WTC11 (cell line): ENCODE data around the gene VEGFC.

ENCODE experiments used
- CREB1 ChIP-seq: sonication (generic); formaldehyde crosslinking; IDR thresholded peaks from 2 replicates; pipeline ENCODE4 v1.8.0; 2023; ENCODE audit warnings: mild to moderate bottlenecking, missing genetic modification reagents
- ESRRA ChIP-seq: sonication (generic); formaldehyde crosslinking; IDR thresholded peaks from 2 replicates; pipeline ENCODE4 v1.8.1; 2022; ENCODE audit warnings: mild to moderate bottlenecking, missing genetic modification reagents, borderline replicate concordance
- NR3C1 ChIP-seq: sonication (generic); formaldehyde crosslinking; conservative IDR thresholded peaks from 2 replicates; pipeline ENCODE4 v1.8.1; 2023; ENCODE audit warnings: low read depth, mild to moderate bottlenecking, missing genetic modification reagents
- OVOL2 ChIP-seq: fragments of 250-450 bp; sonication (Bioruptor Pico); IDR thresholded peaks from 2 replicates; pipeline ENCODE4 v1.9.0; 2021; ENCODE audit warnings: mild to moderate bottlenecking, borderline replicate concordance
- SP1 ChIP-seq: sonication (generic); formaldehyde crosslinking; conservative IDR thresholded peaks from 2 replicates; pipeline ENCODE4 v1.8.1; 2022; ENCODE audit warnings: missing genetic modification reagents
- ZNF121 ChIP-seq: sonication (generic); formaldehyde crosslinking; IDR thresholded peaks from 2 replicates; pipeline ENCODE4 v1.8.0; 2023; ENCODE audit warnings: missing genetic modification reagents
- ZNF232 ChIP-seq: sonication (generic); formaldehyde crosslinking; IDR thresholded peaks from 2 replicates; pipeline ENCODE4 v1.8.0; 2022; ENCODE audit warnings: mild to moderate bottlenecking, missing genetic modification reagents
- TF ChIP-seq, protein P1 (sequence below): fragments of 200-600 bp; IDR thresholded peaks from 2 replicates; pipeline ENCODE4 v1.8.0; 2022; ENCODE audit warnings: antibody characterized with exemption
- TF ChIP-seq, protein P2 (sequence below): sonication (generic); formaldehyde crosslinking; IDR thresholded peaks from 2 replicates; pipeline ENCODE4 v1.8.1; 2023; ENCODE audit warnings: mild to moderate bottlenecking, missing genetic modification reagents
- TF ChIP-seq, protein P3 (sequence below): sonication (generic); formaldehyde crosslinking; conservative IDR thresholded peaks from 2 replicates; pipeline ENCODE4 v1.8.1; 2023; ENCODE audit warnings: mild to moderate bottlenecking, low read depth, missing genetic modification reagents, moderate library complexity
- TF ChIP-seq, protein P4 (sequence below): sonication (generic); formaldehyde crosslinking; IDR thresholded peaks from 2 replicates; pipeline ENCODE4 v1.8.1; 2022; ENCODE audit warnings: mild to moderate bottlenecking, moderate library complexity, missing genetic modification reagents
- TF ChIP-seq, protein P5 (sequence below): sonication (generic); formaldehyde crosslinking; IDR thresholded peaks from 2 replicates; pipeline ENCODE4 v1.8.0; 2022; ENCODE audit warnings: mild to moderate bottlenecking, missing genetic modification reagents

DNA sequence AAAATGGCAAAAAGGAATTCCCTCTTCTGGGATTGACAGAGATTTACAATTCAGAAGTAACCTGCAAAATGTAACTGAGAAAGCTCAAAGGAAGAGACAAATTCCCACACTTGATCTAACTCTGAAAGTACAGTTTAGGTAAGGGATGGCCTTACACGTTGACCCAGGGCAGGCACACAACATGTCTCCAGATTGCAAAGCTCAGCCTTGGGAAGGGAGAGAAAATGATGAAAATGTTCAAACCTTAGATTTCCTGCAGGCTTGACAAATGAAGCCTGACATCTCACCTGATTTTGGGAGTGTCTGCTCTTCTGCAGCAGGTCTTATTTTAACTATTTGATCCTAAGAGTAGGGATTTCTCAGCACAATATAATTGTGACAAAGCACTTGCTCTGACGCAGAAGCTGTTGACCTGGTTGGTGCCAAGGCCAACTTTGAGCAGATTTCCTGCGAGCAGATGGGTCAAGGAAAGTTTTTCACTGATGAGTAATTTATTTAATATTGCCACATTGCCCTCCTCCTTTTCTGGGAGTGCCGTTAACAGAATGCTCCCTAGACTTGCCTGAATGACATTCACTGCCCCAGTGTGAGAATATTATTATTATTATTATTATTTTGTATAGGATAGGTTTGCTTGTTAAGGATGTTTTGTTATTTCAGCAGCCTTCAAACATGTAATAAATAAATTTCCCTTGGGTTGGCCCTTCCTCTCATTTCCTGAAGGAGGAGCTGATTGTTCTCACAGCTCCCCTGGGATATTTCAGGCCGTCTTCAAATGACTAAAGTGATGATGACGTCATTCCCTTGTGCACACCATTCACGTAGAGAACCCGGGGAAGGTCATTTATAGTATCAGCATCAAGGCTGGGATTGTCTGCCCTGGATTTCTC is 157.1 kb downstream of the VEGFC start:
- TF ChIP-seq, protein P1, sequence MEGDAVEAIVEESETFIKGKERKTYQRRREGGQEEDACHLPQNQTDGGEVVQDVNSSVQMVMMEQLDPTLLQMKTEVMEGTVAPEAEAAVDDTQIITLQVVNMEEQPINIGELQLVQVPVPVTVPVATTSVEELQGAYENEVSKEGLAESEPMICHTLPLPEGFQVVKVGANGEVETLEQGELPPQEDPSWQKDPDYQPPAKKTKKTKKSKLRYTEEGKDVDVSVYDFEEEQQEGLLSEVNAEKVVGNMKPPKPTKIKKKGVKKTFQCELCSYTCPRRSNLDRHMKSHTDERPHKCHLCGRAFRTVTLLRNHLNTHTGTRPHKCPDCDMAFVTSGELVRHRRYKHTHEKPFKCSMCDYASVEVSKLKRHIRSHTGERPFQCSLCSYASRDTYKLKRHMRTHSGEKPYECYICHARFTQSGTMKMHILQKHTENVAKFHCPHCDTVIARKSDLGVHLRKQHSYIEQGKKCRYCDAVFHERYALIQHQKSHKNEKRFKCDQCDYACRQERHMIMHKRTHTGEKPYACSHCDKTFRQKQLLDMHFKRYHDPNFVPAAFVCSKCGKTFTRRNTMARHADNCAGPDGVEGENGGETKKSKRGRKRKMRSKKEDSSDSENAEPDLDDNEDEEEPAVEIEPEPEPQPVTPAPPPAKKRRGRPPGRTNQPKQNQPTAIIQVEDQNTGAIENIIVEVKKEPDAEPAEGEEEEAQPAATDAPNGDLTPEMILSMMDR, result no peak
- TF ChIP-seq OVOL2 (no peak), ZNF232 (CRISPR knock-in tag) (no peak), ZNF121 (CRISPR knock-in tag) (no peak), NR3C1 (no peak), SP1 (no peak), CREB1 (CRISPR knock-in tag) (no peak), ESRRA (CRISPR knock-in tag) (no peak)
- TF ChIP-seq, protein P2, sequence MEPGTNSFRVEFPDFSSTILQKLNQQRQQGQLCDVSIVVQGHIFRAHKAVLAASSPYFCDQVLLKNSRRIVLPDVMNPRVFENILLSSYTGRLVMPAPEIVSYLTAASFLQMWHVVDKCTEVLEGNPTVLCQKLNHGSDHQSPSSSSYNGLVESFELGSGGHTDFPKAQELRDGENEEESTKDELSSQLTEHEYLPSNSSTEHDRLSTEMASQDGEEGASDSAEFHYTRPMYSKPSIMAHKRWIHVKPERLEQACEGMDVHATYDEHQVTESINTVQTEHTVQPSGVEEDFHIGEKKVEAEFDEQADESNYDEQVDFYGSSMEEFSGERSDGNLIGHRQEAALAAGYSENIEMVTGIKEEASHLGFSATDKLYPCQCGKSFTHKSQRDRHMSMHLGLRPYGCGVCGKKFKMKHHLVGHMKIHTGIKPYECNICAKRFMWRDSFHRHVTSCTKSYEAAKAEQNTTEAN (CRISPR knock-in tag), result no peak
- TF ChIP-seq, protein P3, sequence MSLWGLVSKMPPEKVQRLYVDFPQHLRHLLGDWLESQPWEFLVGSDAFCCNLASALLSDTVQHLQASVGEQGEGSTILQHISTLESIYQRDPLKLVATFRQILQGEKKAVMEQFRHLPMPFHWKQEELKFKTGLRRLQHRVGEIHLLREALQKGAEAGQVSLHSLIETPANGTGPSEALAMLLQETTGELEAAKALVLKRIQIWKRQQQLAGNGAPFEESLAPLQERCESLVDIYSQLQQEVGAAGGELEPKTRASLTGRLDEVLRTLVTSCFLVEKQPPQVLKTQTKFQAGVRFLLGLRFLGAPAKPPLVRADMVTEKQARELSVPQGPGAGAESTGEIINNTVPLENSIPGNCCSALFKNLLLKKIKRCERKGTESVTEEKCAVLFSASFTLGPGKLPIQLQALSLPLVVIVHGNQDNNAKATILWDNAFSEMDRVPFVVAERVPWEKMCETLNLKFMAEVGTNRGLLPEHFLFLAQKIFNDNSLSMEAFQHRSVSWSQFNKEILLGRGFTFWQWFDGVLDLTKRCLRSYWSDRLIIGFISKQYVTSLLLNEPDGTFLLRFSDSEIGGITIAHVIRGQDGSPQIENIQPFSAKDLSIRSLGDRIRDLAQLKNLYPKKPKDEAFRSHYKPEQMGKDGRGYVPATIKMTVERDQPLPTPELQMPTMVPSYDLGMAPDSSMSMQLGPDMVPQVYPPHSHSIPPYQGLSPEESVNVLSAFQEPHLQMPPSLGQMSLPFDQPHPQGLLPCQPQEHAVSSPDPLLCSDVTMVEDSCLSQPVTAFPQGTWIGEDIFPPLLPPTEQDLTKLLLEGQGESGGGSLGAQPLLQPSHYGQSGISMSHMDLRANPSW (CRISPR knock-in tag), result no peak
- TF ChIP-seq, protein P4, sequence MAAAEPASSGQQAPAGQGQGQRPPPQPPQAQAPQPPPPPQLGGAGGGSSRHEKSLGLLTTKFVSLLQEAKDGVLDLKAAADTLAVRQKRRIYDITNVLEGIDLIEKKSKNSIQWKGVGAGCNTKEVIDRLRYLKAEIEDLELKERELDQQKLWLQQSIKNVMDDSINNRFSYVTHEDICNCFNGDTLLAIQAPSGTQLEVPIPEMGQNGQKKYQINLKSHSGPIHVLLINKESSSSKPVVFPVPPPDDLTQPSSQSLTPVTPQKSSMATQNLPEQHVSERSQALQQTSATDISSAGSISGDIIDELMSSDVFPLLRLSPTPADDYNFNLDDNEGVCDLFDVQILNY (CRISPR knock-in tag), result no peak
- TF ChIP-seq, protein P5, sequence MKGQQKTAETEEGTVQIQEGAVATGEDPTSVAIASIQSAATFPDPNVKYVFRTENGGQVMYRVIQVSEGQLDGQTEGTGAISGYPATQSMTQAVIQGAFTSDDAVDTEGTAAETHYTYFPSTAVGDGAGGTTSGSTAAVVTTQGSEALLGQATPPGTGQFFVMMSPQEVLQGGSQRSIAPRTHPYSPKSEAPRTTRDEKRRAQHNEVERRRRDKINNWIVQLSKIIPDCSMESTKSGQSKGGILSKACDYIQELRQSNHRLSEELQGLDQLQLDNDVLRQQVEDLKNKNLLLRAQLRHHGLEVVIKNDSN, result no peak
